GM10248 (cell line): ENCODE data around the gene ABCC8.

Experiments
- CTCF ChIA-PET: fragments of 300-600 bp; sonication (Branson Sonifier 250); formaldehyde crosslinking; extraction: SDS; loops from one replicate; lab custom pipeline; 2021; ENCODE audit warnings: antibody characterized with exemption; lab: Yijun Ruan, JAX
- POLR2A ChIA-PET: fragments of 350-650 bp; sonication (Branson Sonifier 250); formaldehyde crosslinking; extraction: SDS; loops from one replicate; lab custom pipeline; 2020; ENCODE audit warnings: antibody characterized with exemption; lab: Yijun Ruan, JAX
- DNase-seq: peaks from one replicate; pipeline ENCODE4 v3.0.0; 2012; ENCODE audit errors: extremely low spot score
- TF ChIP-seq, protein P1 (sequence below): IDR thresholded peaks from 2 replicates; pipeline ENCODE4 v1.5.1; 2012; ENCODE audit warnings: mild to moderate bottlenecking, low read depth; ENCODE audit errors: extremely low read depth, missing control alignments, control extremely low read depth

The ABCC8 gene

DNA sequence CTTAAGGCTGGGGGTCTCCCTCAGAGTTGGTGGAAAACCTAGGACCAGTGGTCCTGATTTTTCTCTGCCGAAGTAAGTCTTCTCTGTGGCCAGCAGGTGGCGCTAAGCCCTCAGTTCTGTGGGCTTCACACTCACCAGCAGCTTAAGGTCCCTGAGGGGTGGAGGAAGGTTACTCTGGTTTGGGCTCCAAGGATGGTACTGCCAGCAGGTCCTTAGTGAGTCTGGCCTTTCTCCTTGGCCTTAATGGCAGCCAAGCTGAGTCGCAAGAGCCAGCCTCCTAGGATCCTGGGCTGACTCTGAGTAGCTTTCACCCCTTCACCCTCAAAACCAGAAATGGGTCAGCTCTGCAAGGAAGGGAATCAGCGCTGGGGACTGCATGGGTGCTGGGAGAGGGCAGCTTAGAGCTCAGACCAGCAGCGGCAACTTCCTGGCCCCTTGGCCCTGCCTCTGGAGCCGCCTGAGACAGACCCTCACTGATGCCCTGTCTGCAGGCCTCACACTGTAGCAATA is 92.6 kb downstream of the ABCC8 start:
- peak; percentile 60 for DNase-seq
- ChIA-PET POLR2A (no interaction called here), CTCF (interaction anchor here (0.8 to 14.8 kb wide), 42 partner anchors 9 to 606 kb away, joined by 3 to 220 read pairs (median 5); partner anchors contain the start of gene ABCC8)
- TF ChIP-seq, protein P1, sequence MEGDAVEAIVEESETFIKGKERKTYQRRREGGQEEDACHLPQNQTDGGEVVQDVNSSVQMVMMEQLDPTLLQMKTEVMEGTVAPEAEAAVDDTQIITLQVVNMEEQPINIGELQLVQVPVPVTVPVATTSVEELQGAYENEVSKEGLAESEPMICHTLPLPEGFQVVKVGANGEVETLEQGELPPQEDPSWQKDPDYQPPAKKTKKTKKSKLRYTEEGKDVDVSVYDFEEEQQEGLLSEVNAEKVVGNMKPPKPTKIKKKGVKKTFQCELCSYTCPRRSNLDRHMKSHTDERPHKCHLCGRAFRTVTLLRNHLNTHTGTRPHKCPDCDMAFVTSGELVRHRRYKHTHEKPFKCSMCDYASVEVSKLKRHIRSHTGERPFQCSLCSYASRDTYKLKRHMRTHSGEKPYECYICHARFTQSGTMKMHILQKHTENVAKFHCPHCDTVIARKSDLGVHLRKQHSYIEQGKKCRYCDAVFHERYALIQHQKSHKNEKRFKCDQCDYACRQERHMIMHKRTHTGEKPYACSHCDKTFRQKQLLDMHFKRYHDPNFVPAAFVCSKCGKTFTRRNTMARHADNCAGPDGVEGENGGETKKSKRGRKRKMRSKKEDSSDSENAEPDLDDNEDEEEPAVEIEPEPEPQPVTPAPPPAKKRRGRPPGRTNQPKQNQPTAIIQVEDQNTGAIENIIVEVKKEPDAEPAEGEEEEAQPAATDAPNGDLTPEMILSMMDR = peak; percentile 92

DNA sequence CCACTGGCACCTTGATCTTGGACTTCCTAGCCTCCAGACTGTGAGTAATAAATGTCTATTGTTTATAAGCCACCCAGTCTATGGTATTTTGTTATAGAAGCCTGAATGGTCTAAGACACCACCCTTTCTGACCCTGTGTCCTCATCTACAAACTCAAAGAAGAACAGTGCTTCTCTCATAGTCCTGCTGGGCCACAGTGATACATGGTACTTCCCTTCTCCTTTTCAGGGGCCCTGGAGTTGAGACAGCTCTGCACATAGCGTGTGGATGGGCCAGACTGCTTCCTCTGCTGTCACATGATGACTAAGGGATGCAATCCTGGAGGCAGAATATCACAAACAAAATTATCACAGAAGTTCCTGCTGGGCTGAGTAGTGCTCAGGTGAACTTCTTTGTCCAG is 93.2 kb downstream of the ABCC8 start:
- TF ChIP-seq, protein P1 = no peak
- POLR2A ChIA-PET = no interaction called here
- no peak for DNase-seq
- CTCF ChIA-PET = interaction anchor here (0.8 to 14.8 kb wide), 34 partner anchors 9 to 598 kb away, joined by 3 to 220 read pairs (median 6); partner anchors contain the start of gene ABCC8

DNA sequence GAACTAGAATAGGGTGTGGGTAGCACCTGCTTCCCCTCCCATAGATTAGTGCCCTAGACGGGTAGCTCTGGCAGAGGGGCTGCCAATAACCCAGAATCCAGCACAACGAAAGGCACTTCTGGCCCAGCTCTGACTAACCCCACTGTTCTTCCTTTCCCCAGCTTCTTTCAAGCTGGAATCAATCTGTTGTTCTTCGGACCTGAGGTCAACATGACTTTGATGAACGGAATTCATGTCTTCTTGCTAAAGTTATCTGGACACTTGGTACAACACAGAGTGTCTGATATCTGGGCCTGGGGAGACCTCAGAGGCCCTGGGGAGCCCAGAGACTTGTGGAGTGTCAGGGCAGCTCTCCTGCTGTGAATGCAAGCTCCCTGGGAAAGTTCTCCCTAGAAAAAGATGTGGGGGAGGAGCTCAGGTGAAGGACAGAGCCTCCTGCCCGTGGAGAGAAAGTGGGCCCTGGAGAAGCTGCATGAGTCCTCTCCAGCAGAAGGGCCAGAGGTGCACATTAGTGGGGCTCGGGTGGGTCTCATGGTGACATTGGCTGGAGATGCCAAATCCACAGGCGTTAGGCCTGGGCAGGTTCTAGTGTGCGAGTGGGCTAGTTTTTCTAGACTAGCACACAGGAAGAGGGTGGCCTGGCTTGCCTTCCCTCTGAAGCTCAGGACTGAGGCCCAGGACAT is 94.5 kb downstream of the ABCC8 start:
- POLR2A ChIA-PET = no interaction called here
- CTCF ChIA-PET = interaction anchor here (0.7 to 14.8 kb wide), 10 partner anchors 11 to 152 kb away, joined by 3 to 220 read pairs (median 13); no protein-coding TSS in a partner anchor
- no peak for DNase-seq
- TF ChIP-seq, protein P1 = no peak

DNA sequence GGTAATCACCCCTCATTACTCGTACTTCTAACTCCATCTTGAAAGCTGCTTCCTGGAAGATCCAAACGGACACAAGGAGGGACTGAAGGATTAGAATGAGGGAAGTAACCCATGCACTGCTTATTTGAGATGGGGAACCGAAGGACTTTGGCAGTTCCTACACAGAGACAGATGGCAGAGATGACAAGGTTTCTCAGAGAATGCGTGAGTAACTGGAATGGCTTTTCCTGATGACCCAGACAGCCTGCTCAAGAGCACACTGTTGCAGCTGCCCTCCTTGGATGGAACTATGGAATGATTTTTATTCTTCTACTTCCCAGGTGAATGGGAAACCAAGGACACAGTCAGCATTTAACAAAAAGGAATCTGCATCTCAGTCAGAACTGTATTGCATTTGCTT is 95.5 kb downstream of the ABCC8 start:
- POLR2A ChIA-PET = no interaction called here
- CTCF ChIA-PET = interaction anchor here (1.9 to 14.8 kb wide), 5 partner anchors 10 to 143 kb away, joined by 5 to 220 read pairs (median 51); no protein-coding TSS in a partner anchor
- TF ChIP-seq, protein P1 = no peak
- DNase-seq = no peak

DNA sequence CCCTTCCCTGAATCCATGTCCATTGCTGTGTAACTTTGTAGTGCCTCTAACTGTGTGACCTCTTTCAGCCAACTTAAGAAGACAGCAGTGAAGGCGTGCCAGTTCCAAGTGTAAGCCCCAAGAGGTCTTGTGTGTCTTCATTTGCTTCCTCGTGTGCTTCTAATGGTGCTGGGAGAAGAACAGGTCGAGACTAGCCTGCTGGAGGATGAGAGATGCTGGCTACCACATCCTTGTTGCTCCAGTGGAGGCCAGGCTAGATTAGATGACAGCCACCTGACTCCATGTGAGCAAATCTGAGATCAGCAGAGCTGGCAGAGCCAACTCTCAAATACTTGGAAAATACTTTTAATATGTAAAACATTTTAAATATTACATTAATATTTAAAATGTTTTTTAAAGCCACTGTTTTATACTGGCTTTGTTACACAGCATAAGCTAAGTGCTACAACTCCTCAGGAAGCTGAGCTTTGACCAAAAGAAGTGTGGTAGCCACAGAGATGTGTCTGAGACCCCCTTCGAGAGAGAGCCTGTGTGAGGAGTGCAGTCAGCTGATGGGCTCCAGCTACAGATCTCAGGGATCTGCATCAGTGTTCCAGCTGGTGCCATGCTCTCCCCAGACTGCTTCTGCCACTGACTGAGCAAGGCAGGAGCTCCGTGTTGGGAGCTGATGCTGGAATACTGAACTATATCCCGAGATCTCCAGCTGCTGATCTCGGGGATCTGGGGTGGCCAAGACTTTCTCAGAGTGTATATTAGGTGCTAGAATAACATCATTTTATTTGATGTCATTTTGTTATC is 97.1 kb downstream of the ABCC8 start:
- POLR2A ChIA-PET = no interaction called here
- no peak for DNase-seq
- CTCF ChIA-PET = interaction anchor here (0.9 to 14.8 kb wide), 9 partner anchors 9 to 599 kb away, joined by 3 to 220 read pairs (median 4); partner anchors contain the start of gene KCNJ11
- TF ChIP-seq, protein P1 = no peak

DNA sequence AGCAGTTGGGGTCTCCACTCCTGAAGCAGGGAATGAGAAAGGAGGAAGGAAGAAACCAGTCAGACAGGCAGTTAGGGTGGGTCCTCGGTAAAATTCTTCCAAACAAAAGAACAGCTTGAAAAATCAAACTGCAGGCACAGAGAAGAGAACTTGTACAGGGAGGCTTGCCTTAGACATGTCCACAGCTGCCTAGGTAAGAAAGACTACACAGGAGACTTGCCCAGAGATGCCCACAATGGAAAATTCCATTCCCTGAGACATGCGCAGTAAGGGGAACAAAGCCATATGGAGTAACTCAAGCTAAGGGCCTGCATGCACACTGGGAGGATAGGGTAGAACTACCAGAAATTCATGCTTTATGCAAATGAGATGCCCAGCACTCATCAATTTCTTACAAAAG is 98.0 kb downstream of the ABCC8 start:
- ChIA-PET POLR2A (no interaction called here), CTCF (interaction anchor here (1.0 to 14.8 kb wide), 6 partner anchors 10 to 352 kb away, joined by 3 to 220 read pairs (median 4); partner anchors contain the start of gene KCNJ11)
- TF ChIP-seq, protein P1 = no peak
- DNase-seq = no peak
